ENCODE results near the gene UBAC2.

UBAC2 gene

GRCh38 chr13:99289271-99289670 is 88.6 kb downstream of the UBAC2 start:
- H3K27ac ChIP-seq: no peak overlapping the region
- no peak for TF ChIP-seq CTCF (IDR thresholded peaks at IDR 0.05)
- TF ChIP-seq ZFX (IDR thresholded peaks at IDR 0.05; ENCODE audit: borderline replicate concordance): no peak

- no peak for TF ChIP-seq CTCF (IDR thresholded peaks at IDR 0.05)
- no peak for TF ChIP-seq ZFX (IDR thresholded peaks at IDR 0.05; ENCODE audit: borderline replicate concordance)
- no peak overlapping the region for H3K27ac ChIP-seq
These were observed 89.2 kb downstream of the UBAC2 start for GRCh38 chr13:99289674-99290337.

GRCh38 chr13:99290894-99291293 is 90.2 kb downstream of the UBAC2 start:
- no peak for TF ChIP-seq CTCF (IDR thresholded peaks at IDR 0.05)
- no peak for TF ChIP-seq ZFX (IDR thresholded peaks at IDR 0.05; ENCODE audit: borderline replicate concordance)
- H3K27ac ChIP-seq: no peak overlapping the region

GRCh38 chr13:99293178-99293577 is 92.5 kb downstream of the UBAC2 start:
- H3K27ac ChIP-seq: no peak overlapping the region
- TF ChIP-seq ZFX (IDR thresholded peaks at IDR 0.05; ENCODE audit: borderline replicate concordance): no peak
- no peak for TF ChIP-seq CTCF (IDR thresholded peaks at IDR 0.05)

GRCh38 chr13:99294198-99294597 is 93.5 kb downstream of the UBAC2 start:
- no peak overlapping the region for H3K27ac ChIP-seq
- TF ChIP-seq CTCF (IDR thresholded peaks at IDR 0.05): no peak
- TF ChIP-seq ZFX (IDR thresholded peaks at IDR 0.05; ENCODE audit: borderline replicate concordance): no peak

- H3K27ac ChIP-seq: no peak overlapping the region
- no peak for TF ChIP-seq CTCF (IDR thresholded peaks at IDR 0.05)
- TF ChIP-seq ZFX (IDR thresholded peaks at IDR 0.05; ENCODE audit: borderline replicate concordance): no peak
These were observed 94.3 kb downstream of the UBAC2 start for GRCh38 chr13:99294958-99295357.

GRCh38 chr13:99295488-99296252 is 95.0 kb downstream of the UBAC2 start:
- no peak for TF ChIP-seq ZFX (IDR thresholded peaks at IDR 0.05; ENCODE audit: borderline replicate concordance)
- no peak for TF ChIP-seq CTCF (IDR thresholded peaks at IDR 0.05)
- H3K27ac ChIP-seq: no peak overlapping the region
